ENCODE measurements around the gene YDJC.
"Not testable (repeated sequence)": the region's sequence is repeated elsewhere in the genome, so short reads cannot be mapped to it uniquely, and the experiment has no call there.

YDJC gene

DNA sequence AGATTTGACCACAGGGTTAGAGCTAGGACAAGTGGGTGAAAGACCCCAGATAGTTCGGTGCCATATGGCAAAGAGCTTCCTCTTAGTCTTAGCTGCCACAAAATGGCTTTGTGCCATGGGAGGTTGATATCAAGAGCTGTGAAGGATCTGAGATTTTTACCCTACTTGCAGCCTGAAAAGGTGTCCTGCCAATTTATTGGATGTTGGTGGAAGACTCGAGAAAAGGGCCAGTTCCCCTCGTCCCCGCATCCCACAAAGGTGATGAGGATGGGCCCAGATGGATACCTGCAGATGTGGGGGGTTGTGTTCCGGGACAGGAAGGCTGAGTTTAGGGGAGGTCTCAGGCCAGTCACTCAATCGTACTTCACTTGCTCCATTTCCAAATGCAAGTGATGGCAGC, 27.2 kb downstream of the YDJC start:
- no peak for DNase-seq

DNA sequence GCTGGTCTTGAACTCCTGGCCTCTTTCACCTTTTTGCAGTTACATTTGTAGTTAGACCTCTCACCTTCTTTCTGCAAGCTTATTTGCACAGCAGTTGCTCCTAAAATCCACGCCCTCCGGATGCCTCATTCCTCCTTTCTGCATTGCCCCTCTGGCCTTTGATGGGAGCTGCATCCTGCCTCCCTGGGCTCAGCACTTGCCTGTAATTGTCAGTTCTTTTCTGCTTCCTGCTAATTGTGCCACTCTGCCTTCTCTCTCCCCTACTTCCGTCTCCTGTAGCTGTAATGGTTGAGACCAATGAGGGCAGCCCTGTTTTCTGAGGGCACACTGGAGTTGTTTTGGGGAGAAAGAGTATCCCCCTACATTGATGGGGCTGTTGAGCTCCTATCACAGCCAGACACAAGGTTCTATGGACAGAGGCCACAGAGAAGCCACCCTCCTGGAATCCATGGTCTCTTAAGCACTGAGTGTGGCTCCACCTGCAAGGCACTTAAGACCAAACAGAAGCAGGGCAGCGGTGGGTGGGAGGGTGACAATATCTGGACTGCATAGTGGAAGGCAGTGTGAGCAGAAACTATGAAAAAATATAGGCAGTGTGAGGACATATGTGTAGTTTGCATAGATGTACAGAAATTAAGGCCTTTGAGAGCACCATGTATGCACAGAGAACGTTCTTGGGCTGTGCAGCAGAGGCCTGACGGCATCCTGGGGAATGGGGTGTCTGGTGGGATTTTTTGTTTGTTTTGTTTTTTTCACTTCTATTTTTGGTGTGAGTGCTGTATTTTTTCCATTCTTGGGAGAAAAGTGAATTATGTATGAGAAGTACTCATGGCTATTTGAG, 30.5 kb downstream of the YDJC start:
- no peak for DNase-seq

DNA sequence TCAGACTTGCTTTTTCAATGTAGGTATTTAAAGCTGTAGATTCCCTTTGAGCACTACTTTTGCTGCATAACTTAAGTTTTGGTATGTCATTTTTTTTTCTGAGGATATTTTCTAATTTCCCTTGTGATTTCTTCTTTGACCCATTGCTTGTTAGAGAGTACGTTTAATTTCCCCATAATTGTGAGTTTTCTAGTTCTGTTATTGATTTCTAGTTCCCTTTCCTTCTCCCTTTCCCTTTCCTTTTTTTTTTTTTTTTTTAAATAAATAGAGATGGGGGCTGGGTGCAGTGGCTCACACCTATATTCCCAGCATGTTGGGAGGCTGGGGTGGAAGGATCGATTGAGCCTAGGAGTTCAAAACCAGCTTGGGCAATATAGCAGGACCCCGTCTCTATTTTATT, 31.5 kb downstream of the YDJC start:
- no peak for DNase-seq

DNA sequence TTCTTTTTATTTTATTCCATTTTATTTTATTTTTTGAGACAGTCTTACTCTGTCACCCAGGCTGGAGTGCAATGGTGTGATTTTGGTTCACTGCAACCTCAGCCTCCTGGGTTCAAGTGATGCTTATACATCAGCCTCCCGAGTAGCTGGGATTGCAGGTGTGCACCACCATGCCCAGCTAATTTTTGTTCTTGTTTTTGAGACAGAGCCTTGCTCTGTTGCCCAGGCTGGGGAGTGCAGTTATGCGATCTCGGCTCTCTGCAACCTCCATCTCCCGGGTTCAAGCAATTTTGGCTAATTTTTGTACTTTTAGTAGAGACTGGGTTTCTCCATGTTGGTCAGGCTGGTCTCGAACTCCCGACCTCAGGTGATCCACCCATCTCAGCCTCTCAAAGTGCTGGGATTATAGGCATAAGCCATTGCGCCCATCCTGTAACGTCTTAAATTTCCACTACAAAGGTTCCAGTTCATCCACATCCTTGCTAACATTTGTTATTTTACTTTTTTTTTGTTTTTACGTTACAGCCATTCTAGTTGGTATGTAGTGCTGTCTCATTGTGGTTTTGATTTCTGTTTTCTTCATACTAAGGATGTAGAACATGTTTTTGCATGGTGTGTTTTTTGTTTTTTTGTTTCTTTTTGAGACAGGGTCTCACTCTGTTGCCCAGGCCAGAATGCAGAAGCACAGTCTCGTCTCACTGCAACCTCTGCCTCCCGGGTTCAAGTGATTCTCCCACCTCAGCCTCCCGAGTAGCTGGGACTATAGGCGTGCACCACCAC, 33.3 kb downstream of the YDJC start:
- DNase-seq: not testable (repeated sequence)

DNA sequence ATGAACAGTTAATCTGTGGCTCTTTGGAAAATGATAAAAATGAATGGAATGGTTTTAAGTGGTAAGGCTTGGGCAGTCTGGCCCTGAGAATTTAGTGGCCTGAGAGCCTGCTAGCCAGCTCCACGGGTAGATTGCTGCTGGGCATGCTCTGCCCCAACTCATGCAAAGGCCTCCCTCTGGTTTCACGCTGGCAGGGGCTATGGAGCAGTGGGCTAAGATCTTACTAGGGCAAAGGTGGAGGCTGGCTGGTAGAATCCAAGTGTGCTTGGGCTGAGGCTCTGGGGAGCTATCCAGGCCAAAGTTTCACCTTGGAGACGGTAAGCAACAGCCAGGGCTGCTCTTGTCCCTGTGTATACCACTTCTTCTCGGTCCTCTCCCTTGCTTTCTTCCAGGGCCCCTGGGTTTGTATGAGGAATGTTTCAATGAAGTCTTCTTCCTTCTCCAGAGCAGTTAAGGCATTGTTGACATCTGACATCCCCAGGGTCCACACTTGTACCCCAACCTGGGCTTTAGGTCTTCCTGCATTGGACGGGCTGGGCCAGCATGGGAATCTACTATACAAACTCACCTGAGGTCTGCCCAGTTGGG, 34.9 kb downstream of the YDJC start:
- DNase-seq: no peak

DNA sequence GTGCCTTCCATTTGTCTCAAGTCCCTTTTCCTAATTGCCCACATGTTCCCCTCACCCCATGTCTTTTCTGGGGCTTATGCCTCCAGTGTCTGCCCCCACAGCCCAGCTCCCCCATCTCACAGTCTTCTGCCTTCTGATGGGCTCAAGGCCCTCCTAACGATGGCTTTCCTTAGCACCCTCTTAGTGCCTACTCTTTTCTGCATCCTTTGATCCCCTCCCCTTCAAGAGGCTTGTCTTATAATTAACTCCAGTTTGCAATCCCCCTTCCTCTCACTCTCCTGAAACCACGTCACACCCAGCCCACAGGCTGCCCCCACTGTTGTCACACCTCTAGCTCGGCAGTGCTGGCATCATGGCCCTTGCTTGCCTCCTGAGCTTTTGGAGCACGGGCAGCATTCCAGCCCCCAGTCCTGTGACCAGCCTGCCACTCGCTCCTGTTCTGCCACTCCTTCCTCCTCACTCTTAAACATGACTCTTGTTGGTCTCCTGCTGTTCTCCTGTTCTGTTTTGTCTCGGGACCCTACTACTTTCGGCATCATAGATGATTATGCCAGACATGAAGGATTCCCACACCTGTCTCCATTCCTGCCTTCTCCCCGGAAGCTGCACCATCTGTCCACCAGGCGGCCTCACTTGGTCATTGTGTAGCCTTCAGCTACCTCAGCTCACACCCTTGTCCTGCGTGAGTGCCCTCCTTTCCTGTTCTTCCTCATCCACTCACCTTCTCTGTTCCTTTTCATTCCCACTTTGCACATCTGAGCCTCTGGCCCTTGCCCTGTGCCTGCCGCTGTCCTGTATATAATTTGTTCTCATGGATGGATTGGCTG, 36.2 kb downstream of the YDJC start:
- no peak for DNase-seq

DNA sequence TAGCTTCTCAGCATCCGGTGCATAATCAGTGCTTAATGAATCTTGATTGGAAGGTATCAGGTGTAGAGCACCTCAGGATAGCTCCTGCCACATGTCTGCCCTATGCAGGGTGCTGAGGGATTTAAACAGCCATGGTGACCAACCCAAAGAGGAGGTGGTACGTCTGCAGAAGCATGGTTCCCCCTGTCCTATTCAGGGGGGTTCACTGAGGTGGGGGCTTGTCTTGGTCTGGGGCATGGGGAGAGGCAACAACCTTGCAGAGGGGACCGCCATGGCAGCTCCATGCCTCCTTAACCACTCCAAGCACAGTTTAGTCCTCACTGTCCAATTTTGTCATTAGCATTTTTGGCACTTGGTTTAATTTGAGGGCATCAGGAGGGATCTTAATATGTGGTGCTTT, 37.4 kb downstream of the YDJC start:
- no peak for DNase-seq

- no peak for DNase-seq
These were observed 38.1 kb downstream of the YDJC start for GRCh38 chr22:21591695-21592094.

- no peak for DNase-seq
These were observed 38.8 kb downstream of the YDJC start for GRCh38 chr22:21590809-21591641.

- DNase-seq: no peak
These were observed 40.4 kb downstream of the YDJC start for GRCh38 chr22:21589396-21589795.

DNA sequence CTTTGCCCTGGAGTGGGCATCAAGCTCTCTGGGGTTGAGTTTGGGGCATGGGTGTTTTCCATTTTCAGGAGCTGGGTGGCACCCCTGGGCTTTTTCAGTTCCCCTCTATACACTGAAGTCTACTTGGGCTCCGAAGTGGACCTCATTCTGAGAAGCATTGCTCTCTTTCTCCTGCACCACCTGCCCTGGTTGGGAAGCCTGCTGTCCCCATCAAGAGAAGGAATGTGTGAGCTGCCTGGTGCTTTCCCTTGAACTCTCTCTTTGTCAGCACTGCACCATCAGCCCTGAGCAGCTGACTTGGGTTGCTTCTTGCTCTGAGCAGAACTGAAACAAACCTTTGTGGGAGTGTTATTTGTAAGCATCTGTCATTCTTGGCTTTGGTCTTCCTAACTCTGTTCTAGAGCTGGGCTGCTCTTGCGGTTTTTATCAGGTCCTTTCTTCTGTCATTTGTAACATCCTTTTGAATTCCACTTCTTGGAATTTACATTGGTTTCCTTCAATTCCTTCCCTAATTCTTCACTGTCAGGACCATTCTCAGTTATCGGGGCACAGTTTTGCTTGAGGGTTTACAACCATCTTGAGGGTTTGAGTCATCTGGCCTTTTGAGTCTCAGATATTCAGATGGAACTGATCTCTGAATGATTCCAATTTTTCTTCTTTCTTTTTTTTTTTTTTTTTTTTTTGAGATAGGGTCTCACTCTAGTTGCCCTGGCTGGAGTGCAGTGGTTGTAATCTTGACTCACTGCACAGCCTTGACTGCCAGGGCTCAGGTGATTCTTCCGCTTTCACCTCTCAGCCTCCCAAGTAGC, 41.8 kb downstream of the YDJC start:
- no peak for DNase-seq

DNA sequence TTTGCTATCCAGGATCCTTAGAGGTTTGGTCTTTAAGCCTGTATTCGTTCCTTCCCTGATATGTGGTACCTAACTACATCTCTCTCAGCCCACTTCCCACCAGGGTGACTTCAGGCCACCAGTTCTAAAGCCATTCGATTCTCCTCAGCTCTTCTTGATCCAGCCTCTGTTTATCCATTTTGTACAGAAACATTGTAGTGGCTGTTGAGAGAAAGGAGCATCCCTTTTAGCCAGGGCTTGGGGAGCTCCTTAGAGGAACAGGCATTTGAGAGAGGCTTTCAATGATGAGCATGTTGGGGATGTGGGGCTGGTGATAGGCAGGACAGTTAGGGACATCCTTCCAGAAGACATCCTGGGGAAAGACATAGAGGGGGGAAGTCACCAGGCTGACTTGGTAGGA, 44.4 kb downstream of the YDJC start:
- DNase-seq: no peak

DNA sequence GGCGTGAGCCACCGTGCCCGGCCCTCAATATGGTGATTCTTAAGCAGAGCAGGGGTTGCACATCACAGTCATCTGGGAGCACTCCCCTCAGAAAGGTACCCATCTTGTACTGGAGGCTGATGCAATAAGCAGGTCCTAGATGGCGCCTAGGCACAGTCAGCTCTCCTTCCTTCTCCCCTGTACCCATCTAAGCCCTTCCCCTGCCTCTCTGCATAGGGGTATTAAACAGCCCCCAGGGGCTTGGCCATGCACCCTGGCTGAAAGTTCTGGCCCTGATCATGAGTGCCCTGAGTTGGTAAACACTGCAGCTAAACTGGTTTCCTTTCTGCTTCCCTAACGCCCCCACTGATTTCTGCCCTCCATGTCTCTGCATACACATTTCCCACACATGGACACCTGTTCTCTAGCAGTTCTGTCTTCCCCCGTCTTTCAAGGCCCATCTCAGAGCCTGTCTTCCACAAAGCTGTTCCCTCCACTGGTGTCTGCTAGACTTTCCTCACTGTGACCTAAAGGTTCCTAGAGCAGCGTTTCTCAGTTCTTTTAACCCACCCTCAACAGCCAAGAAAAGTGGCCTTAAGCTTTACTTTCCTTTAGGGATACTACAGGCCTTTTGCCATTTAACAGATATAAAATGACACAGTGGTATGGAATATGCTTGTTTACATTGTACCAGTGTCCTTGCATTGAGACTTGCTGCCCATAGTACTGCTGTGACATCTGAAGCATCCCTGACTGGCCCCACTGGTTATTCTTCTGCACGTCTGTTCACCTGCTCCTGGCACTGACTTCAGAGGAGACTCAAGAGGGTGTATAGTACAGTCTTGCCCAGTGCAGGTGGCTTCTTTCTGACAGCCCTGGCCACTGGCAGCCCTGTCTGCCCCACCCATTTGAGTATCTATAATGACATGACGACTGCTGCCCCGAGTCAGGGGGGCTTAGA, 46.8 kb downstream of the YDJC start:
- DNase-seq: no peak

GRCh38 chr22:21581009-21581713, 48.7 kb downstream of the YDJC start:
- DNase-seq: not testable (repeated sequence)

- not testable (repeated sequence) for DNase-seq
These were observed 49.2 kb downstream of the YDJC start for GRCh38 chr22:21580623-21581007.

DNA sequence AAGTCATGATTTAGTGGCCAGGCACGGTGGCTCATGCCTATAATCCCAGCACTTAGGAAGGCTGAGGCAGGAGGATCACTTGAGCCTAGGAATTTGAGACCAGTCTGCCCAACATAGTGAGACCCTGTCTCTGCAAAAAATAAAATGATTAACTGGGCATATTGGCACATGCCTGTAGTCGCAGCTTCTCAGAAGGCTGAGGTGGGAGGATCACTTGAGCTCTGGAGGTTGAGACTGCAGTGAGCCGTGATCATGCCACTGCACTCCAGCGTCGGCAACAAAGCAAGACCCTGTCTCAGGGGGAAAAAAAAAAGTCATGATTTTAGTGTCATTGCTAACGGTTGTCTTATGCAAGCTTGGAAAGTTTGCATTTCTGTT, 50.4 kb downstream of the YDJC start:
- no peak for DNase-seq

All from SW 1271 (cell line).